AG09309 (cell line): ENCODE results near the gene WDR55.
A peak's percentile ranks its signal among the peaks of the same experiment; 100 is the strongest.

ENCODE experiments used
- DNase-seq: peaks from one replicate; pipeline ENCODE4 v3.0.0-alpha.2; 2010; ENCODE audit warnings: low read depth
- H3K4me3 ChIP-seq: 2 replicates; pipeline ENCODE4 v1.5.1; 2011; ENCODE audit warnings: mild to moderate bottlenecking, low read depth, low read length, moderate library complexity; ENCODE audit not compliant: control insufficient read depth
- CTCF ChIP-seq: IDR thresholded peaks from 2 replicates; pipeline ENCODE4 v1.5.1; 2011; ENCODE audit warnings: mild to moderate bottlenecking, low read depth, low read length, inconsistent platforms; ENCODE audit not compliant: insufficient read depth, control insufficient read depth; ENCODE audit errors: missing control alignments

The WDR55 gene

GRCh38 chr5:140674211-140674610, 9.5 kb downstream of the WDR55 start:
- H3K4me3 ChIP-seq: no peak overlapping the region
- no peak for DNase-seq
- TF ChIP-seq CTCF: no peak

DNA sequence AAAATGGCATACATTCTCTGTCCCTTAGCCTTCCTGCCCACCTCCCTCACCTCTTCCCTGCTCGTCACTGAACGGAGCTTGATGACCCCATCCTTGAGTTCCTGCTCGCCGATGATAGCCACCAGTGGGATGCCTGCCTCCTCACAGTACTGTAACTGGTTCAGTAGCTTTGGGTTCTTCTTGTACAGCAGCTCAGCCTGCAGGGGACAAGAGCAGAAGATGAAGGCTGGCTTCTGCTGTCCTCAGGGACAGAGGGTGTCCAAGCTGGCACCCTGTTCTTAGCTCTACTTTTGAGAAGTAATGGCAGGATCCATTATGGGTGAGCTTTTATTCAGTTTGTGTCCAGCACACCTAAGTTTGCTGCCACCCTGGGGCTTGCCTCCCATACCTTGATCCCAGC, 9.9 kb downstream of the WDR55 start:
- no peak for TF ChIP-seq CTCF
- no peak overlapping the region for H3K4me3 ChIP-seq
- no peak for DNase-seq

GRCh38 chr5:140677947-140678346, 13.2 kb downstream of the WDR55 start:
- DNase-seq: no peak
- no peak for TF ChIP-seq CTCF
- H3K4me3 ChIP-seq: no peak overlapping the region

DNA sequence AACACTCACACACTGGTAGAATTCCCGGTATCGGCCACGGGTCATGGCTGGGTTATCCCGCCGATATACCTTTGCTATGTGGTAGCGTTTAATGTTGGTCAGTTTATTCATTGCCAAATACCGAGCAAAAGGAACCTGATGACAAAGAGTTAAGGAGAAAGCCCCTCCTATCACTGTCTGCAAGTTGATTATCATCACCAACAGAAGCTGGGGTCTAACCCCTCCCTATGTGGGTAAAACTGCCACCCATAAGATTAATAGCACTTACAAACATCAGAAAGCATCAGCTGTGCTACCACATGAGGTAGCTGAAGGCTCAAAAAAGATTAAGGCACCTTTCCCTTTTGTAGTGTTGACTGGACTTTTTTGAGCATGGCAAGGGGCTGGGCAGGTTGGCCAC, 14.3 kb downstream of the WDR55 start:
- no peak overlapping the region for H3K4me3 ChIP-seq
- TF ChIP-seq CTCF: no peak
- DNase-seq: no peak

DNA sequence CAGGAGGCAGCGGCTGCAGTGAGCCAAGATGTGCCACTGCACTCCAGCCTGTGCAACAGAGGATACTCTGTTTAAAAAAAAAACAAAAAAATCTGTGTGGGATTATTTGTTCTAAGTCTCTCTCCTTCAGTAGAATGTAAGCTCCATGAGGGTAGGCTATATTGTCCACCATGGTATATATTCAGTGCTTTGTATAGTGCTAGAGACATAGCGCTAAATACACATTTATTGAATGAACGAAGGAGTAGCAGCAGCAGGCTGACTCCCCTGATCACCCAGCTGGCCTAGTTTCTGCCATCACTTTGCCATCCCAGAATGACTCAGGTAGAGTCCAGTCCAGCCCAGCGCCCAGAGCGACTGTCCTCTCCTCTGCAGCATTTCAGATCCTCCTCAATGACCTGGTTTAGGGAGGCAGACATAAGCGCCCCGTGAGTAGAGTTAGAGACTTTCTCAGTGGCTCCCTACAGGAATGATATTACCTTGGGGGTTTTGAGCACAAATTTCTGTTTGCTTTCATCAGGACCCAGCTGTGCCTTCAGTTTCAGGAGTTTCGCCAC, 25.8 kb downstream of the WDR55 start:
- no peak for DNase-seq
- H3K4me3 ChIP-seq: peak overlapping the region; percentile 85
- no peak for TF ChIP-seq CTCF

GRCh38 chr5:140690941-140691924, 26.5 kb downstream of the WDR55 start, which contains the start of the genes HARS1 and HARS2:
HARS1 (minus strand) TSS chr5:140691370; CDS start chr5:140691304, 66 bp downstream.
HARS2 (plus strand) TSS chr5:140691455; CDS start chr5:140691649, 194 bp downstream.
- peak; percentile 75 for DNase-seq
- peak within 1 kb of the TSS; percentile 85 for H3K4me3 ChIP-seq
- no peak for TF ChIP-seq CTCF
